AG04450 (cell line): ENCODE results near the gene VAV3. TPM values are rescaled to one million over a fixed set of nuclear protein-coding genes. Genes with fewer than 3 reads are reported as not detected.

ENCODE experiments used
- CTCF ChIA-PET: fragments of 300-600, 350-600 bp; formaldehyde crosslinking; extraction: SDS; loops from one replicate; lab custom pipeline; 2022; ENCODE audit warnings: antibody characterized with exemption, inconsistent platforms; lab: Charles Lee
- POLR2A ChIA-PET: fragments of 350-600 bp; formaldehyde crosslinking; extraction: SDS; loops from one replicate; lab custom pipeline; 2021; ENCODE audit warnings: antibody characterized with exemption, inconsistent platforms; lab: Yijun Ruan, JAX
- DNase-seq: peaks from one replicate; pipeline ENCODE4 v3.0.0-alpha.2; 2011; ENCODE audit warnings: low read depth, low spot score
- H3K27ac ChIP-seq: one replicate; pipeline ENCODE4 v1.5.1; 2012; ENCODE audit warnings: low read depth, low read length, control low read depth
- H3K27me3 ChIP-seq: one replicate; pipeline ENCODE4 v1.6.0; 2012; ENCODE audit warnings: low read length; ENCODE audit not compliant: control insufficient read depth, insufficient read depth
- H3K4me3 ChIP-seq: 2 replicates; pipeline ENCODE4 v1.5.1; 2011; ENCODE audit warnings: mild to moderate bottlenecking, low read depth, low read length, control low read depth
- H3K9me3 ChIP-seq: 2 replicates; pipeline ENCODE4 v1.5.1; 2012; ENCODE audit warnings: low read length; ENCODE audit not compliant: control insufficient read depth, insufficient read depth
- CTCF ChIP-seq: IDR thresholded peaks from 2 replicates; pipeline ENCODE4 v1.5.1; 2011; ENCODE audit warnings: low read depth, low read length, control low read depth, inconsistent platforms
- polyA plus RNA-seq: library from polyadenylated mRNA; depleted of rRNA; stranded (reverse); fragments of >200 nt; gene quantifications from 2 replicates; pipeline ENCODE4 v1.2.3, GENCODE V29; 2011

VAV3 gene
- polyA plus RNA-seq, 1 experiment = 0.02 TPM

GRCh38 chr1:107575226-107575625 is 389.8 kb downstream of the VAV3 start:
- no peaks in the 10 kb centered on the region for H3K27me3 ChIP-seq
- ChIA-PET CTCF (no interaction called here), POLR2A (no interaction called here)

GRCh38 chr1:107574044-107574443 is 390.9 kb downstream of the VAV3 start:
- DNase-seq = no peak
- TF ChIP-seq CTCF = no peak
- POLR2A ChIA-PET = no interaction called here
- no peaks in the 10 kb centered on the region for H3K27me3 ChIP-seq
- CTCF ChIA-PET = no interaction called here
- H3K27ac ChIP-seq = no peak overlapping the region
- peaks cover 7% of the 10 kb centered on the region; the same call in 1 of the 2 replicates for H3K9me3 ChIP-seq
- no peak overlapping the region for H3K4me3 ChIP-seq

More at GRCh38 chr1:107575226-107575625, 389.8 kb downstream of the VAV3 start:
- no peak for TF ChIP-seq CTCF
- Histone ChIP-seq H3K27ac (no peak overlapping the region), H3K9me3 (peaks cover 7% of the 10 kb centered on the region; the same call in 1 of the 2 replicates), H3K4me3 (no peak overlapping the region)
- no peak for DNase-seq

GRCh38 chr1:107572674-107573211 is 392.2 kb downstream of the VAV3 start:
- Histone ChIP-seq H3K9me3 (peaks cover 7% of the 10 kb centered on the region; the same call in 1 of the 2 replicates), H3K27ac (no peak overlapping the region), H3K27me3 (no peaks in the 10 kb centered on the region), H3K4me3 (no peak overlapping the region)
- POLR2A ChIA-PET = no interaction called here
- CTCF ChIA-PET = no interaction called here
- peak; percentile 1 for DNase-seq
- no peak for TF ChIP-seq CTCF

- H3K9me3 ChIP-seq = peaks cover 7% of the 10 kb centered on the region; the same call in 1 of the 2 replicates
- H3K27ac ChIP-seq = no peak overlapping the region
- no peak for TF ChIP-seq CTCF
- DNase-seq = no peak
- H3K4me3 ChIP-seq = no peak overlapping the region
- CTCF ChIA-PET = no interaction called here
- POLR2A ChIA-PET = no interaction called here
- H3K27me3 ChIP-seq = no peaks in the 10 kb centered on the region
These were observed 394.2 kb downstream of the VAV3 start for GRCh38 chr1:107570768-107571167.

GRCh38 chr1:107563441-107563840 is 401.5 kb downstream of the VAV3 start:
- H3K27me3 ChIP-seq = no peaks in the 10 kb centered on the region
- ChIA-PET POLR2A (no interaction called here), CTCF (no interaction called here)
- no peak for DNase-seq
- no peak for TF ChIP-seq CTCF
- H3K9me3 ChIP-seq = no peaks in the 10 kb centered on the region
- no peak overlapping the region for H3K4me3 ChIP-seq
- H3K27ac ChIP-seq = no peak overlapping the region
